AG04450 (cell line): ENCODE results near the gene BSN. TPM values are rescaled to one million over a fixed set of nuclear protein-coding genes. Genes with fewer than 3 reads are reported as not detected.

Source experiments
- CTCF ChIA-PET: fragments of 300-600, 350-600 bp; formaldehyde crosslinking; extraction: SDS; loops from one replicate; lab custom pipeline; 2022; ENCODE audit warnings: antibody characterized with exemption, inconsistent platforms; lab: Charles Lee
- POLR2A ChIA-PET: fragments of 350-600 bp; formaldehyde crosslinking; extraction: SDS; loops from one replicate; lab custom pipeline; 2021; ENCODE audit warnings: antibody characterized with exemption, inconsistent platforms; lab: Yijun Ruan, JAX
- DNase-seq: peaks from one replicate; pipeline ENCODE4 v3.0.0-alpha.2; 2011; ENCODE audit warnings: low read depth, low spot score
- H3K27ac ChIP-seq: one replicate; pipeline ENCODE4 v1.5.1; 2012; ENCODE audit warnings: low read depth, low read length, control low read depth
- H3K27me3 ChIP-seq: one replicate; pipeline ENCODE4 v1.6.0; 2012; ENCODE audit warnings: low read length; ENCODE audit not compliant: control insufficient read depth, insufficient read depth
- H3K4me3 ChIP-seq: 2 replicates; pipeline ENCODE4 v1.5.1; 2011; ENCODE audit warnings: mild to moderate bottlenecking, low read depth, low read length, control low read depth
- H3K9me3 ChIP-seq: 2 replicates; pipeline ENCODE4 v1.5.1; 2012; ENCODE audit warnings: low read length; ENCODE audit not compliant: control insufficient read depth, insufficient read depth
- CTCF ChIP-seq: IDR thresholded peaks from 2 replicates; pipeline ENCODE4 v1.5.1; 2011; ENCODE audit warnings: low read depth, low read length, control low read depth, inconsistent platforms
- polyA plus RNA-seq: library from polyadenylated mRNA; depleted of rRNA; stranded (reverse); fragments of >200 nt; gene quantifications from 2 replicates; pipeline ENCODE4 v1.2.3, GENCODE V29; 2011

BSN gene
- polyA plus RNA-seq, 1 experiment, result not detected

DNA sequence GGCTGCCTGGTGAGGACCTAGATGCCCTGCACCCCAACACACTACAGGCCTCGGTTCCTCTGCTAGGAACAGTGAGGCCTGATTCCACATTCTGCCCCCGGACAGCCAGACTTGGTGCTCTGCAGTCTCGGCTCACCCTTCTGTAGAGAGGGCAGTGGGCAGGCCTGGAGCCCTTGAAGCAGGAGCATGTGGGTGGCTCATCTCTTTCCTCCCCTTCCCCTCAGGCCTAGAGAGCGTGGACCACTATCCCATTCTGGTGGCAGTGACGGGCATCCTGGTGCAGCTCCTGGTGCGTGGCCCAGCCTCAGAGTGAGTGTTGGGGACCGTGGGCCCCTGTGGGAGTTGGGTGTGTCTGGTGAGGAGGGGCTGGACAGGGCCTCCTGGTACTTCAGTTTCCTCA is 161.9 kb downstream of the BSN start:
- CTCF ChIA-PET, result no interaction called here
- Histone ChIP-seq H3K27me3 (no peaks in the 10 kb centered on the region), H3K9me3 (peaks cover 12% of the 10 kb centered on the region; the same call in 1 of the 2 replicates), H3K4me3 (no peak overlapping the region), H3K27ac (no peak overlapping the region)
- POLR2A ChIA-PET, result interaction anchor here (1.3 kb wide), 1 partner anchor 8 kb away, joined by 3 read pairs; the partner anchor contains the start of gene GMPPB
- TF ChIP-seq CTCF, result no peak
- DNase-seq, result no peak

DNA sequence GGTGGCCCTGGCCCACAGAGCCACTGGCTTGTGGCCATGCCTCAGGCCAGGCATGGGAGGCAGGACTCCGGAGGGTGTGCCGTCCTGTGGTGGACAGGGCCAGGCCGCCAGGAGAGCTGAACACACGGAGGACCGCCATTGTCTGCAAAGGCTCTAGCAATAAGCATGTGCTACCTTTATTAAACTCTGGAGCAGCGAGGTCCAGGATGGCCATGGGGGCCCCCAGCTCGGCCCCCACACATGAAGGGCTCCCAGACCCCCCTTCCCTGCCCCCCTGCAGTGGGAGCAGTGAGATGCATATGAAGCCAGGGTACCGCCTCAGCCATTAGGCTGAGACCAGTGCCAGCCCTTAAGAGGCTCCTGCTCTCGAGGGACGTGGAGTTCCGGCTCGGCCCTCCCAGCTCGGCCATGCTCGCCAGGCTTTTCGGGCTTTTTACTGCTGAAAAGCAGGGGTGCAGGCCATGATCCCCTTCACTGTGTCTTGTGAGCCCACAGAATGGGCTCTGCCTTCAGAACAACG is 162.5 kb downstream of the BSN start:
- peaks cover 12% of the 10 kb centered on the region; the same call in 1 of the 2 replicates for H3K9me3 ChIP-seq
- ChIA-PET CTCF (no interaction called here), POLR2A (no interaction called here)
- no peaks in the 10 kb centered on the region for H3K27me3 ChIP-seq
- no peak overlapping the region for H3K27ac ChIP-seq
- no peak overlapping the region for H3K4me3 ChIP-seq
- no peak for DNase-seq
- TF ChIP-seq CTCF, result no peak

DNA sequence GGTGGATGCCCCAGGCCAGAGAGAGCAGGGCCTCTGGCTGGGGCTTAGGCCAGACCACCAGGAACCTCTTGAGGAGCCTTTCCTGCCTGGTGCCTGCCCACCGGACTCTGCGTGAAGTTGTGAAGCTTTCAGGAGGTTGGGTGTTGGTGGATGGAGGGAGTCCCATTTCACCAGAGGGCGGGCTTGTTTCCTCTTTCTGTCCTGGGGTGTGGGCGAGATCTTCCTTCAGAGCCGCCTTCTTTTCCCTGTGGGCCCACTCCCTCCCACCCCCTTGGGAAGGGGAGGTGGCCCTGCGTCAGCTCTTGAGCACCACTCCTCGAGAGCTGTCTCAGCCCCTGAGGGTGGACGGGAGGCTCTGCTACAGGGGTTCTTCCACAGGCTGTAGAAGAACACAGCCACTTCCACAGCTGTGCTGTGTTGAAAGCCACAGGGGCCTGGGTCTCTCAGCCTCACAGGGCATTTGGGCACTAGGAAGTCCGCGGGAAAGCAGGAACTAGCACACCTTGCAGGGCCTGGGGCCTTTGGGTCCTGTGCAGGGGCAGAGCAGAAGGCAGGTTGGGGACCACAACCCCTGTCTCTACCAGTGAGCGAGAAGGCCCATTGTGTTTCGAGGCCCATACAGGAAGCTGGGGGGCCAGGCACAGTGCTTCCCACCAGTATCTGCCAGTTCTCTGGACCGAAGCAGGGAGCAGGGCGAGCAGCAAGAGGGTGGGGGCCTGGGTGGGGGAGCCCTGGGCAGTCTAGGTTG is 163.1 kb downstream of the BSN start:
- POLR2A ChIA-PET, result no interaction called here
- no peak for DNase-seq
- Histone ChIP-seq H3K27ac (no peak overlapping the region), H3K9me3 (peaks cover 12% of the 10 kb centered on the region; the same call in 1 of the 2 replicates), H3K4me3 (no peak overlapping the region), H3K27me3 (no peaks in the 10 kb centered on the region)
- TF ChIP-seq CTCF, result no peak
- CTCF ChIA-PET, result no interaction called here

- Histone ChIP-seq H3K27me3 (no peaks in the 10 kb centered on the region), H3K4me3 (no peak overlapping the region), H3K9me3 (peaks cover 12% of the 10 kb centered on the region; the same call in 1 of the 2 replicates), H3K27ac (no peak overlapping the region)
- no peak for DNase-seq
- POLR2A ChIA-PET, result no interaction called here
- no peak for TF ChIP-seq CTCF
- CTCF ChIA-PET, result interaction anchor here (1.4 kb wide), 1 partner anchor 121 kb away, joined by 3 read pairs; no protein-coding TSS in a partner anchor
Measured at GRCh38 chr3:49717959-49718857, 163.9 kb downstream of the BSN start.
